GM23338 (cell line): ENCODE data around the gene DARS2.

Source experiments
- CREB1 ChIP-seq: fragments of 250-450 bp; sonication (Bioruptor Pico); IDR thresholded peaks from 2 replicates; pipeline ENCODE4 v1.5.0; 2020; ENCODE audit warnings: low read depth, mild to moderate bottlenecking, moderate library complexity
- EZH2 ChIP-seq: fragments of 200-600 bp; sonication (generic); IDR thresholded peaks from one replicate; pipeline ENCODE4 v1.8.0; 2017; ENCODE audit warnings: antibody characterized with exemption, mild to moderate bottlenecking, low read depth; ENCODE audit not compliant: unreplicated experiment
- POLR2AphosphoS5 ChIP-seq: IDR thresholded peaks from 2 replicates; pipeline ENCODE4 v1.6.1; 2016; ENCODE audit warnings: antibody characterized with exemption, low read depth
- TF ChIP-seq, protein P1 (sequence below), 2 experiments: fragments of 200-600 bp in 1 of 2; sonication (generic) in 1 of 2; conservative IDR thresholded peaks; 2 replicates each; pipeline versions ENCODE4 v1.5.1 to v1.6.1; 2016 to 2017; ENCODE audit warnings: antibody characterized with exemption in 2 of 2, low read depth in 2 of 2, mild to moderate bottlenecking in 2 of 2, moderate library complexity in 1 of 2

- TF ChIP-seq, protein P1, sequence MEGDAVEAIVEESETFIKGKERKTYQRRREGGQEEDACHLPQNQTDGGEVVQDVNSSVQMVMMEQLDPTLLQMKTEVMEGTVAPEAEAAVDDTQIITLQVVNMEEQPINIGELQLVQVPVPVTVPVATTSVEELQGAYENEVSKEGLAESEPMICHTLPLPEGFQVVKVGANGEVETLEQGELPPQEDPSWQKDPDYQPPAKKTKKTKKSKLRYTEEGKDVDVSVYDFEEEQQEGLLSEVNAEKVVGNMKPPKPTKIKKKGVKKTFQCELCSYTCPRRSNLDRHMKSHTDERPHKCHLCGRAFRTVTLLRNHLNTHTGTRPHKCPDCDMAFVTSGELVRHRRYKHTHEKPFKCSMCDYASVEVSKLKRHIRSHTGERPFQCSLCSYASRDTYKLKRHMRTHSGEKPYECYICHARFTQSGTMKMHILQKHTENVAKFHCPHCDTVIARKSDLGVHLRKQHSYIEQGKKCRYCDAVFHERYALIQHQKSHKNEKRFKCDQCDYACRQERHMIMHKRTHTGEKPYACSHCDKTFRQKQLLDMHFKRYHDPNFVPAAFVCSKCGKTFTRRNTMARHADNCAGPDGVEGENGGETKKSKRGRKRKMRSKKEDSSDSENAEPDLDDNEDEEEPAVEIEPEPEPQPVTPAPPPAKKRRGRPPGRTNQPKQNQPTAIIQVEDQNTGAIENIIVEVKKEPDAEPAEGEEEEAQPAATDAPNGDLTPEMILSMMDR (conservative IDR thresholded peaks at IDR 0.05; ENCODE audit: low read depth in 2 of 2): no peak
- TF ChIP-seq POLR2AphosphoS5 (peak; percentile 7; the same call in 1 of the 2 replicates), CREB1 (no peak), EZH2 (no peak)
Observed at GRCh38 chr1:173866413-173867115, 42.1 kb downstream of the DARS2 start.
